Measurements from ENCODE around the gene WSB1. TPM values are rescaled to one million over a fixed set of nuclear protein-coding genes. Genes with fewer than 3 reads are reported as not detected.

WSB1 gene
- total RNA-seq, 1 experiment from 2014 or later, result 66.2 TPM

DNA sequence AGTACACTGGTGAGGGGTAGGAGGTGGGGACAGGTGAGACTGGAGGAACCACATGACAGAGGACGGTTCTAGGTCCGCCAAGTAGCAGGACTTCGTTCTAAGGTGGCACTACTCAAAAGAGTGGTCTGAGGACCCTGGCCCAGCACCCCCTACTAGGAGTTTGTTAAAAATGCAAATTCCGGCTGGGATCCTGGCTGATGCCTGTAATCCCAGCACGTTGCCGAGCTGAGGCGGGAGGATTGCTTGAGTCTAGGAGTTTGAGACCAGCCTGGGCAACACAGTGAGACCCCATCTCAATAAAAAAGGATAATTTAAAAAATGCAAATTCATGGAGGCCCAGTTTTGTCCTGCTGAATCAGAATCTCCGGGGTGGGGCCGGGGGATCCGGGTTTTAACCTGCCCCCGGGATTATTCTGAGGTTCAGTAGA, 59.1 kb downstream of the WSB1 start:
- TF ChIP-seq, protein P1, sequence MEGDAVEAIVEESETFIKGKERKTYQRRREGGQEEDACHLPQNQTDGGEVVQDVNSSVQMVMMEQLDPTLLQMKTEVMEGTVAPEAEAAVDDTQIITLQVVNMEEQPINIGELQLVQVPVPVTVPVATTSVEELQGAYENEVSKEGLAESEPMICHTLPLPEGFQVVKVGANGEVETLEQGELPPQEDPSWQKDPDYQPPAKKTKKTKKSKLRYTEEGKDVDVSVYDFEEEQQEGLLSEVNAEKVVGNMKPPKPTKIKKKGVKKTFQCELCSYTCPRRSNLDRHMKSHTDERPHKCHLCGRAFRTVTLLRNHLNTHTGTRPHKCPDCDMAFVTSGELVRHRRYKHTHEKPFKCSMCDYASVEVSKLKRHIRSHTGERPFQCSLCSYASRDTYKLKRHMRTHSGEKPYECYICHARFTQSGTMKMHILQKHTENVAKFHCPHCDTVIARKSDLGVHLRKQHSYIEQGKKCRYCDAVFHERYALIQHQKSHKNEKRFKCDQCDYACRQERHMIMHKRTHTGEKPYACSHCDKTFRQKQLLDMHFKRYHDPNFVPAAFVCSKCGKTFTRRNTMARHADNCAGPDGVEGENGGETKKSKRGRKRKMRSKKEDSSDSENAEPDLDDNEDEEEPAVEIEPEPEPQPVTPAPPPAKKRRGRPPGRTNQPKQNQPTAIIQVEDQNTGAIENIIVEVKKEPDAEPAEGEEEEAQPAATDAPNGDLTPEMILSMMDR (conservative IDR thresholded peaks at IDR 0.05), result no peak
- TF ChIP-seq EZH2 (IDR thresholded peaks at IDR 0.05; ENCODE audit: low read depth), result no peak
- intact Hi-C loops (cut with micrococcal nuclease; ENCODE audit: unreplicated experiment), result loop anchor here (1.0 to 2.0 kb wide), 4 partner anchors 78 to 200 kb away; no protein-coding TSS in a partner anchor
- H3K9me3 ChIP-seq (ENCODE audit: insufficient read depth, low read depth), result no peaks in the 10 kb centered on the region
- H3F3A ChIP-seq (ENCODE audit: insufficient read depth, low read depth), result peaks cover 5% of the 10 kb centered on the region; the same call in 1 of the 2 replicates
- peak overlapping the region; percentile 74 for H3K27ac ChIP-seq
- H3K27me3 ChIP-seq (ENCODE audit: insufficient read depth, low read depth), result no peaks in the 10 kb centered on the region
- H3K9me2 ChIP-seq (ENCODE audit: insufficient read depth), result no peaks in the 10 kb centered on the region
- peaks cover 13% of the 10 kb centered on the region for H3K79me2 ChIP-seq (ENCODE audit: low read depth)
- no peak for DNase-seq
- H2AFZ ChIP-seq, result peak overlapping the region; percentile 83; the same call in 1 of the 2 replicates
- ChIA-PET POLR2A (ENCODE audit: unreplicated experiment) (no interaction called here), CTCF (no interaction called here)
- peak overlapping the region; percentile 62 for H3K4me3 ChIP-seq
- H4K20me1 ChIP-seq (ENCODE audit: insufficient read depth), result no peaks in the 10 kb centered on the region
- BruUV-seq (replicated peaks), result TSS peak; percentile 64
- peaks cover 11% of the 10 kb centered on the region; the same call in 1 of the 2 replicates for H3K4me1 ChIP-seq (replicated peaks; ENCODE audit: insufficient read depth)
- H3K36me3 ChIP-seq (ENCODE audit: low read depth), result no peaks in the 10 kb centered on the region
- H3K4me2 ChIP-seq, result peak overlapping the region; percentile 97

DNA sequence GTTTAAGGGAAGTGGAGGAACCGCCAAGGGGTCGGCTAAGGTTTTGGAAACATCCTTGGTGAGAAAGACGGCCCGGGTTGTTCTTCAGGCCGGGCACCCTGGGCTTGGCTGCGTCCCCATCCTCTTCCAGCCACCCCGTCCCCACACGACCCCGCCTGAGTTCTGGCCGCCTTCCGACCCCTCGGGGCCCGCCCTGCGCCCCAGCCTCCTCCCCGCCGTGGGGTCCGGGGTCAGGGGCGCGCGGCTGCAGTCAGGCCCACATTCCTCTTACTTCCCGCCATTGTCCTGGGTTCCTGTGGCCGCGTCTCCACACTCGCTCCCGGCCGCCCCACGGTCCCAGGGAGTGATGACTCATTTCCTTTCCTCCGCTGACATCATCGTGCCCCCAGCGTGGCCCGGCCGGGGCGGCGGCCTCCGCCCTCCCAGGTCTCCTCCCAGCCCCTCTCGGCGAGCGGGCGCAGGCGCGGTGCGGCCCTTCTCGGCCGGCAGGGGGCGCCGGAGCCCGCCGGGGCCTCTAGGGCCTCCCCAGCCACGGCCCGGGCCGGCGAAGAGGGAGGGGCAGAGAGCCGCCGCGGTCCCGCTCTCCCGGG, 59.6 kb downstream of the WSB1 start:
- Histone ChIP-seq H3K36me3 (ENCODE audit: low read depth) (no peaks in the 10 kb centered on the region), H3K9me3 (ENCODE audit: insufficient read depth, low read depth) (no peaks in the 10 kb centered on the region), H3K27me3 (ENCODE audit: insufficient read depth, low read depth) (no peaks in the 10 kb centered on the region), H3K79me2 (ENCODE audit: low read depth) (peaks cover 13% of the 10 kb centered on the region), H3K9me2 (ENCODE audit: insufficient read depth) (no peaks in the 10 kb centered on the region), H4K20me1 (ENCODE audit: insufficient read depth) (no peaks in the 10 kb centered on the region), H3K4me3 (peak overlapping the region; percentile 62), H3K4me2 (peak overlapping the region; percentile 97), H2AFZ (peak overlapping the region; percentile 97), H3K4me1 (replicated peaks; ENCODE audit: insufficient read depth) (peaks cover 11% of the 10 kb centered on the region; the same call in 1 of the 2 replicates), H3F3A (ENCODE audit: insufficient read depth, low read depth) (peaks cover 5% of the 10 kb centered on the region; the same call in 1 of the 2 replicates), H3K27ac (peak overlapping the region; percentile 74)
- BruUV-seq (replicated peaks), result no TSS peak
- CTCF ChIA-PET, result interaction anchor here (0.6 to 1.4 kb wide), 9 partner anchors 10 to 248 kb away, joined by 3 to 11 read pairs (median 3); no protein-coding TSS in a partner anchor
- intact Hi-C loops (cut with micrococcal nuclease; ENCODE audit: unreplicated experiment), result loop anchor here (1.0 to 2.0 kb wide), 6 partner anchors 77 to 247 kb away; no protein-coding TSS in a partner anchor
- DNase-seq, result peak; percentile 76 to 92
- TF ChIP-seq, protein P1 (conservative IDR thresholded peaks at IDR 0.05), result peak; percentile 70
- TF ChIP-seq EZH2 (IDR thresholded peaks at IDR 0.05; ENCODE audit: low read depth), result no peak
- POLR2A ChIA-PET (ENCODE audit: unreplicated experiment), result interaction anchor here (0.6 kb wide), 1 partner anchor 241 kb away, joined by 5 read pairs; no protein-coding TSS in a partner anchor

DNA sequence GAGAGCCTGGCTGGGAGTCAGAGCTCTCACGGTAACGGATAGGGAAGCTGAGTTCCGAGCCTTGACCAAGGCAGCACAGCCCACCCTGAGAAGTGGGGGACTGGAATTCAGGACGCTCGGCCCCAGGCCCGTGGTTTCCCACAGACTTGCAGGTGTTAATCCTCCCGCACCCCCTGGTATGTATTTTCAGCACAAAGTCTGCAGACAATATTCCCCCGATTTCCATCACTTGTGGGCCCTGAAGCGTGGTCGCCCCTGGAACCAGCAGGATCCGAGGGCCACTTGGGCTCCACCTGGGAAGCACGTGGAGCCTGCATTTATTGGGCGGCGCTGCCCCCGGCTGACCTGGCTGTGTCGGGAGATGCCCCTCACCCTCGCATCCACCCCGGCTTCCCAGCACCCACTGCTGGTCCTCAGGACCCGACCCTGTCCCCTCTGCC, 60.2 kb downstream of the WSB1 start:
- Histone ChIP-seq H3F3A (ENCODE audit: insufficient read depth, low read depth) (peaks cover 5% of the 10 kb centered on the region; the same call in 1 of the 2 replicates), H4K20me1 (ENCODE audit: insufficient read depth) (no peaks in the 10 kb centered on the region), H3K9me2 (ENCODE audit: insufficient read depth) (no peaks in the 10 kb centered on the region), H3K27me3 (ENCODE audit: insufficient read depth, low read depth) (no peaks in the 10 kb centered on the region), H3K79me2 (ENCODE audit: low read depth) (peaks cover 13% of the 10 kb centered on the region), H3K27ac (no peak overlapping the region), H3K9me3 (ENCODE audit: insufficient read depth, low read depth) (no peaks in the 10 kb centered on the region), H3K4me1 (replicated peaks; ENCODE audit: insufficient read depth) (peaks cover 11% of the 10 kb centered on the region; the same call in 1 of the 2 replicates), H2AFZ (peak overlapping the region; percentile 97), H3K36me3 (ENCODE audit: low read depth) (no peaks in the 10 kb centered on the region), H3K4me2 (peak overlapping the region; percentile 97), H3K4me3 (peak overlapping the region; percentile 62; the same call in 1 of the 2 replicates)
- CTCF ChIA-PET, result interaction anchor here (0.6 to 1.4 kb wide), 9 partner anchors 10 to 248 kb away, joined by 3 to 11 read pairs (median 3); no protein-coding TSS in a partner anchor
- POLR2A ChIA-PET (ENCODE audit: unreplicated experiment), result interaction anchor here (0.6 kb wide), 1 partner anchor 240 kb away, joined by 5 read pairs; no protein-coding TSS in a partner anchor
- TF ChIP-seq, protein P1 (conservative IDR thresholded peaks at IDR 0.05), result peak; percentile 45; the same call in 1 of the 2 replicates
- no peak for TF ChIP-seq EZH2 (IDR thresholded peaks at IDR 0.05; ENCODE audit: low read depth)
- no peak for DNase-seq
- BruUV-seq (replicated peaks), result no TSS peak
- intact Hi-C loops (cut with micrococcal nuclease; ENCODE audit: unreplicated experiment), result loop anchor here (1.0 kb wide), 2 partner anchors 140 to 246 kb away; no protein-coding TSS in a partner anchor

Measured in PC-9 (cell line).